ENCODE measurements around the gene ASTN1. TPM values are rescaled to one million over a fixed set of nuclear protein-coding genes. Genes with fewer than 3 reads are reported as not detected.

Gene ASTN1
- total RNA-seq, 1 experiment from 2014 or later: not detected

DNA sequence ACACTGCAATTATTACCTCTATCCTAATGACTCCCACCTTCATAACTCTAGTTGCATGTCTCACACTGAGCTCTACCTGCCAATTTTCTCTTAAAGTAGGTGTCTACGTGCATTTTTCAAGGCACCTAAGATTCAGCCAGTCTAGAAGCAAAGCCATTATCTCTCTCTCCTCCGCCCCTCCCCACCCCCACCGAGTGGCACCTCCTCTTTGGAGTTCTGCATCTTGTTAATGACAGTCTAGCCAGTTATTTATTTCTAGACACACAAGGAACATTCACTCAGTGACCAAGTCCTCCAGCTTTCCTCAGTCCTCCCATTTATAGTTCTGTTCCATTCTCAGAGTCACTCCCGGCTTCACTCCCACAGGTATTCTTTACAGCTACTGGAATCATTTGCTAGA lies 47.6 kb downstream of the ASTN1 start:
- no peak overlapping the region for H3K4me3 ChIP-seq (ENCODE audit: low read length)
- ChIA-PET POLR2A (ENCODE audit: unreplicated experiment) (no interaction called here), CTCF (no interaction called here)
- intact Hi-C loops (cut with micrococcal nuclease): no loop called here
- H3K4me1 ChIP-seq (ENCODE audit: insufficient read depth, low read length): no peaks in the 10 kb centered on the region
- H3K4me2 ChIP-seq (ENCODE audit: low read length): no peak overlapping the region
- DNase-seq (no peak), ATAC-seq (no peak)
- H2AFZ ChIP-seq (ENCODE audit: low read length): no peak overlapping the region
- no peaks in the 10 kb centered on the region for H3K36me3 ChIP-seq (ENCODE audit: low read depth, low read length)
- no peaks in the 10 kb centered on the region for H3K9me2 ChIP-seq (replicated peaks; ENCODE audit: low read length)
- no TSS peak for BruUV-seq (replicated peaks)
- H3K27ac ChIP-seq (ENCODE audit: low read length): no peak overlapping the region
- H4K20me1 ChIP-seq (ENCODE audit: low read length): no peaks in the 10 kb centered on the region
- TF ChIP-seq, protein P1, sequence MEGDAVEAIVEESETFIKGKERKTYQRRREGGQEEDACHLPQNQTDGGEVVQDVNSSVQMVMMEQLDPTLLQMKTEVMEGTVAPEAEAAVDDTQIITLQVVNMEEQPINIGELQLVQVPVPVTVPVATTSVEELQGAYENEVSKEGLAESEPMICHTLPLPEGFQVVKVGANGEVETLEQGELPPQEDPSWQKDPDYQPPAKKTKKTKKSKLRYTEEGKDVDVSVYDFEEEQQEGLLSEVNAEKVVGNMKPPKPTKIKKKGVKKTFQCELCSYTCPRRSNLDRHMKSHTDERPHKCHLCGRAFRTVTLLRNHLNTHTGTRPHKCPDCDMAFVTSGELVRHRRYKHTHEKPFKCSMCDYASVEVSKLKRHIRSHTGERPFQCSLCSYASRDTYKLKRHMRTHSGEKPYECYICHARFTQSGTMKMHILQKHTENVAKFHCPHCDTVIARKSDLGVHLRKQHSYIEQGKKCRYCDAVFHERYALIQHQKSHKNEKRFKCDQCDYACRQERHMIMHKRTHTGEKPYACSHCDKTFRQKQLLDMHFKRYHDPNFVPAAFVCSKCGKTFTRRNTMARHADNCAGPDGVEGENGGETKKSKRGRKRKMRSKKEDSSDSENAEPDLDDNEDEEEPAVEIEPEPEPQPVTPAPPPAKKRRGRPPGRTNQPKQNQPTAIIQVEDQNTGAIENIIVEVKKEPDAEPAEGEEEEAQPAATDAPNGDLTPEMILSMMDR (conservative IDR thresholded peaks at IDR 0.05; ENCODE audit: low read depth, low read length): no peak
- TF ChIP-seq EZH2 (IDR thresholded peaks at IDR 0.05; ENCODE audit: low read length, unreplicated experiment): no peak
- TF ChIP-seq EZH2phosphoT487 (IDR thresholded peaks at IDR 0.05; ENCODE audit: borderline replicate concordance, low read length): no peak
- no peaks in the 10 kb centered on the region for H3K27me3 ChIP-seq (ENCODE audit: low read length)
- H3K9ac ChIP-seq (ENCODE audit: low read length): no peak overlapping the region
- H3K9me3 ChIP-seq (ENCODE audit: low read length): no peaks in the 10 kb centered on the region
- H3K79me2 ChIP-seq (ENCODE audit: low read length): no peaks in the 10 kb centered on the region
- no peaks in the 10 kb centered on the region for H3F3A ChIP-seq (ENCODE audit: low read length, unreplicated experiment)

DNA sequence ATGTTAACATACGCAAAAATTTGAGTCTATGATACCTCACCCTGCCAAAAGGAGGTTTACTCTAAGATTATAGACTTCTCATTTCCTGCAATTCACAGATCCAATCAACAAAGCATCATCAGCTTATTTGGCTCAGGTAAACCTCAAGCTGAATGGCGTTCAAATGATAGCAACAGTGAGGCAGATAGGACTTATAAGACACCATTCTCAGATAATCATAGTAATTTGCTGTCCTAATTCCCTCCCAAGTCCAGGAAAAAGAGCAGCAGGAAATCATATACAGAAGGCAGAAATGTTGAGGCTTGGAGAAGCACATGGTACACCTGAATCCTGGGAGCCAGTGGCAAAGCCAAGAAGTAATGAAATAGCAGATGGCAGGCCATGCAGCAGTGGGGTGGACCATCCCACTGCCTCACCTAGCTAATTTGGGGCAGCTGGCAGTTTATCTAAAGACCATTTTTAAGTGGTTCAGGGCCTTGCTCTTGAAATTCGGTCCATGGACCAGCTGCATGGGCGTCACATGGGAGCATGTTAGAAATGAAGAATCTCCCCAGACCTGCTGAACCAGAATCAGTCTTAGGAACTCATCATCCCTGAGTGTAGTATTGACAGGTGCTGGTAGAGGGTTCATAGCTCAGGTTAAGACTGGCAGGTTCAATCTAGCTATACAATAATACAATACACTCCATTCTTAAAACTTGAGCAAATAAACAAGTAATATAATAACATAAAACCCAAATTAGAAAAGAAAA lies 57.7 kb downstream of the ASTN1 start:
- Histone ChIP-seq H3K79me2 (ENCODE audit: low read length) (no peaks in the 10 kb centered on the region), H3K36me3 (ENCODE audit: low read depth, low read length) (no peaks in the 10 kb centered on the region), H3F3A (ENCODE audit: low read length, unreplicated experiment) (no peaks in the 10 kb centered on the region), H3K27me3 (ENCODE audit: low read length) (no peaks in the 10 kb centered on the region), H3K4me2 (ENCODE audit: low read length) (no peak overlapping the region), H3K27ac (ENCODE audit: low read length) (no peak overlapping the region), H3K9me2 (replicated peaks; ENCODE audit: low read length) (no peaks in the 10 kb centered on the region), H3K4me1 (ENCODE audit: insufficient read depth, low read length) (no peaks in the 10 kb centered on the region), H3K4me3 (ENCODE audit: low read length) (no peak overlapping the region), H3K9ac (ENCODE audit: low read length) (no peak overlapping the region), H4K20me1 (ENCODE audit: low read length) (no peaks in the 10 kb centered on the region), H2AFZ (ENCODE audit: low read length) (no peak overlapping the region), H3K9me3 (ENCODE audit: low read length) (no peaks in the 10 kb centered on the region)
- ChIA-PET POLR2A (ENCODE audit: unreplicated experiment) (no interaction called here), CTCF (no interaction called here)
- intact Hi-C loops (cut with micrococcal nuclease): loop anchor here (2.0 kb wide), 1 partner anchor 16 kb away; no protein-coding TSS in a partner anchor
- no TSS peak for BruUV-seq (replicated peaks)
- DNase-seq (peak; percentile 25), ATAC-seq (peak; percentile 74)
- no peak for TF ChIP-seq EZH2phosphoT487 (IDR thresholded peaks at IDR 0.05; ENCODE audit: borderline replicate concordance, low read length)
- TF ChIP-seq, protein P1 (conservative IDR thresholded peaks at IDR 0.05; ENCODE audit: low read depth, low read length): no peak
- no peak for TF ChIP-seq EZH2 (IDR thresholded peaks at IDR 0.05; ENCODE audit: low read length, unreplicated experiment)

DNA sequence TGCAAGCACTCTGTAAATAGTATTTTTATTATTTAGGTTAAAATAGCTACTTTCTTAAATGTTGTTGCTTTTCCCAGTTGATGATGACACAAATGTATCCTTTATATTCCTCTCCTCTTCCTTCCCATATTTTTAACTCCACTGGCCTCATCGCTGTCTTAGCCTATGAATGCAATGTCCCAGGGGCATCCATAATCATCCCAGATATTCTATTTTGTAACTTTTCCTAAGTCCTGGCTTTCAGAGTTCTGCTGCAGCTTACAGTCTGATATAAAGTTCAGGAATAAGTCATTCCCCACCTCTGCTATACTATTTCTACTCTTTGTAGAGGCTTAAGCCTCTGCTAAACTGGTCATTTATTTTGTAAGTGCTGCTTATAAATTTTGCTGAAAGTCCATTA lies 58.3 kb downstream of the ASTN1 start:
- intact Hi-C loops (cut with micrococcal nuclease): loop anchor here (2.0 kb wide), 1 partner anchor 15 kb away; no protein-coding TSS in a partner anchor
- no peak overlapping the region for H3K27ac ChIP-seq (ENCODE audit: low read length)
- H3F3A ChIP-seq (ENCODE audit: low read length, unreplicated experiment): no peaks in the 10 kb centered on the region
- no peak overlapping the region for H3K4me3 ChIP-seq (ENCODE audit: low read length)
- ChIA-PET POLR2A (ENCODE audit: unreplicated experiment) (no interaction called here), CTCF (no interaction called here)
- no peaks in the 10 kb centered on the region for H3K79me2 ChIP-seq (ENCODE audit: low read length)
- no peak overlapping the region for H3K9ac ChIP-seq (ENCODE audit: low read length)
- H3K9me2 ChIP-seq (replicated peaks; ENCODE audit: low read length): no peaks in the 10 kb centered on the region
- no peak overlapping the region for H2AFZ ChIP-seq (ENCODE audit: low read length)
- DNase-seq (no peak), ATAC-seq (no peak)
- no peaks in the 10 kb centered on the region for H4K20me1 ChIP-seq (ENCODE audit: low read length)
- no peaks in the 10 kb centered on the region for H3K27me3 ChIP-seq (ENCODE audit: low read length)
- BruUV-seq (replicated peaks): no TSS peak
- H3K4me2 ChIP-seq (ENCODE audit: low read length): no peak overlapping the region
- H3K9me3 ChIP-seq (ENCODE audit: low read length): no peaks in the 10 kb centered on the region
- TF ChIP-seq EZH2phosphoT487 (IDR thresholded peaks at IDR 0.05; ENCODE audit: borderline replicate concordance, low read length): no peak
- TF ChIP-seq EZH2 (IDR thresholded peaks at IDR 0.05; ENCODE audit: low read length, unreplicated experiment): no peak
- TF ChIP-seq, protein P1 (conservative IDR thresholded peaks at IDR 0.05; ENCODE audit: low read depth, low read length): no peak
- no peaks in the 10 kb centered on the region for H3K36me3 ChIP-seq (ENCODE audit: low read depth, low read length)
- no peaks in the 10 kb centered on the region for H3K4me1 ChIP-seq (ENCODE audit: insufficient read depth, low read length)
